Fibroblast of skin of left biceps (primary cell): Measurements from ENCODE around the gene KIT.
"Not testable (repeated sequence)": the region's sequence is repeated elsewhere in the genome, so short reads cannot be mapped to it uniquely, and the experiment has no call there.

ENCODE experiments used
- DNase-seq, 2 experiments: peaks; one replicate each; pipeline ENCODE4 v3.0.0-alpha.2; 2013; ENCODE audit warnings: low read depth in 2 of 2

KIT gene

GRCh38 chr4:54657551-54658251 lies at the start of gene KIT:
Gene KIT, plus strand, starts transcription at chr4:54657957. Its CDS starts 58 bp downstream, at chr4:54658015.
- no peak for DNase-seq

GRCh38 chr4:54609310-54609709 lies 48.4 kb upstream of the KIT start:
- no peak for DNase-seq

GRCh38 chr4:54614149-54614548 lies 43.6 kb upstream of the KIT start:
- no peak for DNase-seq

GRCh38 chr4:54620773-54621172 lies 37.0 kb upstream of the KIT start:
- no peak for DNase-seq

GRCh38 chr4:54625391-54625790 lies 32.4 kb upstream of the KIT start:
- no peak for DNase-seq

GRCh38 chr4:54626113-54626512 lies 31.6 kb upstream of the KIT start:
- no peak for DNase-seq

GRCh38 chr4:54632537-54632936 lies 25.2 kb upstream of the KIT start:
- no peak for DNase-seq

GRCh38 chr4:54633102-54633740 lies 24.5 kb upstream of the KIT start:
- not testable (repeated sequence) for DNase-seq

- no peak for DNase-seq
These were observed 22.4 kb upstream of the KIT start for GRCh38 chr4:54635318-54635717.

- no peak for DNase-seq
These were observed 20.4 kb upstream of the KIT start for GRCh38 chr4:54637325-54637724.

- not testable (repeated sequence) for DNase-seq
These were observed 16.7 kb upstream of the KIT start for GRCh38 chr4:54641101-54641500.

GRCh38 chr4:54643172-54643571 lies 14.6 kb upstream of the KIT start:
- DNase-seq = no peak

GRCh38 chr4:54643958-54644751 lies 13.6 kb upstream of the KIT start:
- no peak for DNase-seq

GRCh38 chr4:54645830-54646229 lies 11.9 kb upstream of the KIT start:
- DNase-seq = no peak

- DNase-seq = no peak
These were observed 10.7 kb upstream of the KIT start for GRCh38 chr4:54647070-54647469.

- DNase-seq = no peak
These were observed 6.7 kb upstream of the KIT start for GRCh38 chr4:54651050-54651449.

GRCh38 chr4:54654753-54655152 lies 3.0 kb upstream of the KIT start:
- DNase-seq = no peak

- DNase-seq = no peak
These were observed 589 bp upstream of the KIT start for GRCh38 chr4:54657185-54657550.

- no peak for DNase-seq
These were observed 716 bp downstream of the KIT start for GRCh38 chr4:54658252-54659093.

GRCh38 chr4:54659313-54659712 lies 1.6 kb downstream of the KIT start:
- DNase-seq = no peak

- DNase-seq = no peak
These were observed 2.2 kb downstream of the KIT start for GRCh38 chr4:54659749-54660535.
